ENCODE measurements around the gene GEMIN7.

The GEMIN7 gene

DNA sequence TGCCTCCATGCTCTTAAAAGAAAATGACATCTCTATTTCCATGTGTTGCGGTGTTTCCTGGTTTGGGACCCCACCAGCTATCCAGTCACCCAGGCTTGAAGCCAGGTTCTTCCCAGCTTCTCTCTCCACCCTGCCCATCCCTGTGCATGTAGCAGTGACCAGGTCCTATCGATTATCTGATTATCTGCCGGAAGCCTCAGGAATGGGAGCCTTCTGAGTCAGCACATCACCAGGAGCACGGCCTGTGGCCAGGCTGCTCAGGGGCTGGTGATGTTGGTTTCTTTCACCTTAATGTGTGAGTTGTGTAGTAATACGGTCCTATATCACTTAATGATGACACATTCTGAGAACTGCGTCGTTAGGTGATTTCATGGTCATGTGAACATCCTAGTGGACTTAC is 47.6 kb downstream of the GEMIN7 start:
- H3K9me3 Mint-ChIP-seq = no peaks in the 10 kb centered on the region
- H3K4me1 Mint-ChIP-seq = peaks cover 30% of the 10 kb centered on the region
- peaks cover 5% of the 10 kb centered on the region for H3K27me3 Mint-ChIP-seq (ENCODE audit: low read depth, poor library complexity)
- no peak overlapping the region for H3K4me3 Mint-ChIP-seq
- H3K36me3 Mint-ChIP-seq (ENCODE audit: low read depth) = no peaks in the 10 kb centered on the region
- DNase-seq = no peak
- H3K27ac Mint-ChIP-seq = no peak overlapping the region
- no peak for TF ChIP-seq CTCF (IDR thresholded peaks at IDR 0.05)

- H3K4me1 Mint-ChIP-seq = peaks cover 34% of the 10 kb centered on the region
- H3K9me3 Mint-ChIP-seq = no peaks in the 10 kb centered on the region
- H3K27me3 Mint-ChIP-seq (ENCODE audit: low read depth, poor library complexity) = peaks cover 5% of the 10 kb centered on the region
- H3K36me3 Mint-ChIP-seq (ENCODE audit: low read depth) = no peaks in the 10 kb centered on the region
- no peak overlapping the region for H3K4me3 Mint-ChIP-seq
- no peak for DNase-seq
- no peak for TF ChIP-seq CTCF (IDR thresholded peaks at IDR 0.05)
- peak overlapping the region; percentile 24 for H3K27ac Mint-ChIP-seq
Measured at GRCh38 chr19:45128146-45128545, 49.1 kb downstream of the GEMIN7 start.

DNA sequence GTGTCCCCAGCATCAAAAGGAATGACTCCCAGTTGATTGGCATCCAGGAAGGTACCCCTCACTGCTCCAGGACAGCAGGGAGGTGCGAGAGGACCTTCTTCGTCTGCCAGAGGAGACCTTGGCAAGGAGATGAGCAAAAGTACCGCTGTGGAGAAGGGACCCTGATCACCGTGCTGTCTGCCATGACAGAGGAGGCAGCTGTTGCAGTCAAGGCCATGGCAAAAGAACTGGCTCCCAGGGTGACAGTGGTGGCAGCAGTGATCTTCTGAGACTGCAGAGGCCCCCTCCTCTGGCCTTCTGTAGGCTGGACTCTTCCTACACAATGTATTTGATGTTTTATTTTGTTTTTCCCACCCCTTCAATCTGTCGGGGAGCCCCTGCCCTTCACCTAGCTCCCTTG is 49.7 kb downstream of the GEMIN7 start:
- TF ChIP-seq CTCF (IDR thresholded peaks at IDR 0.05) = no peak
- Mint-ChIP-seq H3K9me3 (no peaks in the 10 kb centered on the region), H3K27ac (no peak overlapping the region), H3K4me3 (no peak overlapping the region), H3K4me1 (peaks cover 36% of the 10 kb centered on the region), H3K36me3 (ENCODE audit: low read depth) (no peaks in the 10 kb centered on the region), H3K27me3 (ENCODE audit: low read depth, poor library complexity) (peaks cover 5% of the 10 kb centered on the region)
- no peak for DNase-seq

DNA sequence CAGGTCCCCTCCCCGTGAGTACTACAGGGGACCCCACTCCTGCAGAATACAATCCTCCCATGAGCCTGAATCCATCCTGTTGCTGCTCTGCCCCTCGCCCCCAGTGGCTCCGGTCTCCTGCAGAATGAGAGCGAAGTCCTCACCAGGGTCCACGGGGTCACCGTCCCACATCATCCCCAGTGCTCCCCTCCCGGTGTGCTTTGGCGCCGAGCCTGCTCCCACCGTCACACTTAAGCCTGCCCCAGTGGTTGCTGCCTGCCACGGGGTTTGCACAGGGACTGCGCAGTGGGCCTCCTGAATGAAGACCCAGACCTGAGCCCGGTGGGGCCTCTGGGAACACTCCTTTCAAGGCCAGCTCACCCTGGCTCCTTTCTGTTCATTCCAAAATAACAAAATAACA is 51.2 kb downstream of the GEMIN7 start:
- Mint-ChIP-seq H3K4me1 (peaks cover 42% of the 10 kb centered on the region), H3K27me3 (ENCODE audit: low read depth, poor library complexity) (peaks cover 2% of the 10 kb centered on the region), H3K4me3 (no peak overlapping the region), H3K9me3 (no peaks in the 10 kb centered on the region), H3K36me3 (ENCODE audit: low read depth) (no peaks in the 10 kb centered on the region), H3K27ac (no peak overlapping the region)
- TF ChIP-seq CTCF (IDR thresholded peaks at IDR 0.05) = no peak
- no peak for DNase-seq

DNA sequence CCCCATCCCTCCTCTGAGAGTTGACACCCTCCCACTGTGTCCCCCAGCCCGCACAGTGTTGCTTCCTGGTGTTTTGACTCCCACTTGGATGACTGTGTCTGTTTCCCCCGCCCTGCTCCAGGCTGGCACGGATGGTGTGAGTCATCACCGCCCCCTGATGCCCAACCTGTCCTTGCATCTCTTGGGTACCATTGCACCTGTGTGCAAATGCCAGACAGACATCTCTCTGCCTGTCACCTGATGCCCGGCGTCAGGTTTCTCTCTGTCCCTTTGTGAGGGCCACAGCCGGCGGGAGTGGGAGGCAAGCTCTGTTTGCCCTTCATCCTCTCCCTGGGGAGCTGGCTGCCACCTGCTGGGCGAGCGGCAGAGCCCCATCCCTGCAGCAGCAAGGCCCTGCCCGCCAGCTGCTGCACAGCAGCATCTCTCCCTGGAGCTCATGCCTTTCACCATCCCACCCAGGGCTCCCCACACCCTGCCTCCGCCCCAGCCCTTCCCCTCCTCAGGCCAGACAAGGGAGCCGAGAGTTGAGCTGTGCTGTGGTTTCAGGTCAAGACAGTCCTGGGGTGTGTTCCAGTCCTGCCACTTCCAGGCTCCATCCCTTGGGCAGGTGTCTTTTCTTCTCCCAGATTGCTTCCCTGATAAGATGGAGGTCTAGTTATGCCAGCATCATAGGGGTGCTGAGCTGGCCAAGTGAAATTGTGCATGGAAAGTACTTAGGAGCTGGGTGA is 52.0 kb downstream of the GEMIN7 start:
- Mint-ChIP-seq H3K4me1 (peaks cover 37% of the 10 kb centered on the region), H3K4me3 (no peak overlapping the region), H3K36me3 (ENCODE audit: low read depth) (no peaks in the 10 kb centered on the region), H3K27me3 (ENCODE audit: low read depth, poor library complexity) (peaks cover 2% of the 10 kb centered on the region), H3K27ac (no peak overlapping the region), H3K9me3 (no peaks in the 10 kb centered on the region)
- peak; percentile 38 for DNase-seq
- no peak for TF ChIP-seq CTCF (IDR thresholded peaks at IDR 0.05)

- Mint-ChIP-seq H3K9me3 (no peaks in the 10 kb centered on the region), H3K27ac (peak overlapping the region; percentile 94), H3K4me3 (no peak overlapping the region), H3K4me1 (peaks cover 60% of the 10 kb centered on the region), H3K27me3 (ENCODE audit: low read depth, poor library complexity) (peaks cover 2% of the 10 kb centered on the region), H3K36me3 (ENCODE audit: low read depth) (no peaks in the 10 kb centered on the region)
- DNase-seq = no peak
- TF ChIP-seq CTCF (IDR thresholded peaks at IDR 0.05) = no peak
Measured at GRCh38 chr19:45133661-45134060, 54.6 kb downstream of the GEMIN7 start.

All from nephron progenitor cell (in vitro differentiated cells).